ENCODE data around the gene FOXRED2.

GRCh38 chr22:36475341-36475740, 31.5 kb downstream of the FOXRED2 start:
- TF ChIP-seq CTCF (conservative IDR thresholded peaks at IDR 0.05; ENCODE audit: low read depth in 2 of 2) (no peak), ZNF331 (CRISPR knock-in tag; IDR thresholded peaks at IDR 0.05; ENCODE audit: low read depth) (no peak), STAT1 (IDR thresholded peaks at IDR 0.05; ENCODE audit: unreplicated experiment) (no peak), POLR2AphosphoS5 (IDR thresholded peaks at IDR 0.05; ENCODE audit: low read depth) (no peak), ETS1 (IDR thresholded peaks at IDR 0.05) (no peak), REST (IDR thresholded peaks at IDR 0.05; ENCODE audit: unreplicated experiment) (no peak), EZH2 (IDR thresholded peaks at IDR 0.05; ENCODE audit: low read depth, unreplicated experiment) (no peak), JUNB (IDR thresholded peaks at IDR 0.05; ENCODE audit: unreplicated experiment) (no peak), EZH2phosphoT487 (IDR thresholded peaks at IDR 0.05; ENCODE audit: unreplicated experiment) (no peak)

All from GM23338 (cell line).